ENCODE measurements around the gene UPP2. TPM values are rescaled to one million over a fixed set of nuclear protein-coding genes. Genes with fewer than 3 reads are reported as not detected.

The UPP2 gene
- total and polyA plus RNA-seq, 2 of the 13 experiments (the other 11 are each of a cell fraction or from before 2014, with no cell fraction given) = 0.07 to 0.28 TPM

DNA sequence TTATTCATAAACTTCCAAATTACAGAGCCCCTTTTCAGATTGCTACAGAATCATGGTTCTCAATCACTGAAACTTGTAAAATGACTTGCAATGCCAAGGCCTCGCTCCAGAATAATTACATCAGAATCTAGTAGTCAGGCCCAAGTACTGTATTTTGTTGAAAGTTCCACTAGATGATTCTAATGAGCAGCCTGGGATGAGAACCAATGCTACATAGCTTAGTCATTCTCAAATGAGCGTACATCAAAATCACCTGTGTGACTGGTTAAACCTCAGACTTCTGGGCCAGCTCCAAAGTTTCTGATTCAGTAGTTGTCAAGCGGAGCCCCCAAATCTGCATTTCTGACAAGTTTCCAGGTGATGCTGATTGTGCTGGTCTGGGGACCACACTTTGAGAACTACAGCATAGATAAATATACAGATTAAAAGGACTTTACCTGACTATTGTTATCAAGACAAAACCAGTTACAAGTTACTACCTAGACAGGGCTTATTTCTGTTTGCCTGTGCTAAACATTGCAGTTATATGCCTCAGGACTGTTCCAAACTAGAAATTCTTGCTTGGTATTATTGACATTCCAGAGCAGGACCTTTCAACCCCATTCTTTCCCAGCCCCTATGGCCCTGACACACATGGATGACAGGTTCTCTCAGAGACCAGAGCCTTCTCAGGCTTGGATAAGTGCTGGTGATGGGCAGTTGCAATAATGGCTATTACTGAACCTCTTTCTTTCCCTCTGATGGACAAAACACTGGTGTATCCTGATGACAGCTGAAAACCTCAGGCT lies 83.1 kb downstream of the UPP2 start (continued):
- TF ChIP-seq, protein P1, sequence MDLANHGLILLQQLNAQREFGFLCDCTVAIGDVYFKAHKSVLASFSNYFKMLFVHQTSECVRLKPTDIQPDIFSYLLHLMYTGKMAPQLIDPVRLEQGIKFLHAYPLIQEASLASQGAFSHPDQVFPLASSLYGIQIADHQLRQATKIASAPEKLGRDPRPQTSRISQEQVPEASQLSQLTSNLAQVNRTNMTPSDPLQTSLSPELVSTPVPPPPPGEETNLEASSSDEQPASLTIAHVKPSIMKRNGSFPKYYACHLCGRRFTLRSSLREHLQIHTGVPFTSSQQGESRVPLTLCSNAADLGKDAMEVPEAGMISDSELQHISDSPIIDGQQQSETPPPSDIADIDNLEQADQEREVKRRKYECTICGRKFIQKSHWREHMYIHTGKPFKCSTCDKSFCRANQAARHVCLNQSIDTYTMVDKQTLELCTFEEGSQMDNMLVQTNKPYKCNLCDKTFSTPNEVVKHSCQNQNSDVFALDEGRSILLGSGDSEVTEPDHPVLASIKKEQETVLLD (CRISPR knock-in tag; IDR thresholded peaks at IDR 0.05; ENCODE audit: low read depth) = no peak
- TF ChIP-seq ZNF337 (CRISPR knock-in tag; IDR thresholded peaks at IDR 0.05; ENCODE audit: borderline replicate concordance, low read depth) (0 out of 2 replicates have a peak, but pooled peaks have one; percentile 44), ZNF761 (CRISPR knock-in tag; conservative IDR thresholded peaks at IDR 0.05) (0 out of 2 replicates have a peak, but pooled peaks have one; percentile 41), KDM6A (CRISPR knock-in tag; IDR thresholded peaks at IDR 0.05; ENCODE audit: low read depth) (peak; percentile 66; the same call in 1 of the 2 replicates), ZNF503 (CRISPR knock-in tag; IDR thresholded peaks at IDR 0.05) (peak; percentile 60; the same call in 1 of the 2 replicates), RCOR2 (CRISPR knock-in tag; IDR thresholded peaks at IDR 0.05) (peak; percentile 82), FOSL2 (CRISPR knock-in tag; IDR thresholded peaks at IDR 0.05) (peak; percentile 71), BCL6 (CRISPR knock-in tag; IDR thresholded peaks at IDR 0.05) (peak; percentile 81), ZNF710 (CRISPR knock-in tag; IDR thresholded peaks at IDR 0.05; ENCODE audit: borderline replicate concordance) (peak; percentile 58; the same call in 1 of the 2 replicates), STAG1 (CRISPR knock-in tag; IDR thresholded peaks at IDR 0.05) (peak; percentile 26; the same call in 1 of the 2 replicates), HMG20B (CRISPR knock-in tag; conservative IDR thresholded peaks at IDR 0.05) (peak; percentile 65), FOXA1 (IDR thresholded peaks at IDR 0.05) (no peak), FOXA1 (CRISPR knock-in tag; IDR thresholded peaks at IDR 0.05) (peak; percentile 81), TCF7 (IDR thresholded peaks at IDR 0.05; ENCODE audit: low read depth) (peak; percentile 33), ZNF331 (CRISPR knock-in tag; IDR thresholded peaks at IDR 0.05) (peak; percentile 86)
- TF ChIP-seq, protein P2, sequence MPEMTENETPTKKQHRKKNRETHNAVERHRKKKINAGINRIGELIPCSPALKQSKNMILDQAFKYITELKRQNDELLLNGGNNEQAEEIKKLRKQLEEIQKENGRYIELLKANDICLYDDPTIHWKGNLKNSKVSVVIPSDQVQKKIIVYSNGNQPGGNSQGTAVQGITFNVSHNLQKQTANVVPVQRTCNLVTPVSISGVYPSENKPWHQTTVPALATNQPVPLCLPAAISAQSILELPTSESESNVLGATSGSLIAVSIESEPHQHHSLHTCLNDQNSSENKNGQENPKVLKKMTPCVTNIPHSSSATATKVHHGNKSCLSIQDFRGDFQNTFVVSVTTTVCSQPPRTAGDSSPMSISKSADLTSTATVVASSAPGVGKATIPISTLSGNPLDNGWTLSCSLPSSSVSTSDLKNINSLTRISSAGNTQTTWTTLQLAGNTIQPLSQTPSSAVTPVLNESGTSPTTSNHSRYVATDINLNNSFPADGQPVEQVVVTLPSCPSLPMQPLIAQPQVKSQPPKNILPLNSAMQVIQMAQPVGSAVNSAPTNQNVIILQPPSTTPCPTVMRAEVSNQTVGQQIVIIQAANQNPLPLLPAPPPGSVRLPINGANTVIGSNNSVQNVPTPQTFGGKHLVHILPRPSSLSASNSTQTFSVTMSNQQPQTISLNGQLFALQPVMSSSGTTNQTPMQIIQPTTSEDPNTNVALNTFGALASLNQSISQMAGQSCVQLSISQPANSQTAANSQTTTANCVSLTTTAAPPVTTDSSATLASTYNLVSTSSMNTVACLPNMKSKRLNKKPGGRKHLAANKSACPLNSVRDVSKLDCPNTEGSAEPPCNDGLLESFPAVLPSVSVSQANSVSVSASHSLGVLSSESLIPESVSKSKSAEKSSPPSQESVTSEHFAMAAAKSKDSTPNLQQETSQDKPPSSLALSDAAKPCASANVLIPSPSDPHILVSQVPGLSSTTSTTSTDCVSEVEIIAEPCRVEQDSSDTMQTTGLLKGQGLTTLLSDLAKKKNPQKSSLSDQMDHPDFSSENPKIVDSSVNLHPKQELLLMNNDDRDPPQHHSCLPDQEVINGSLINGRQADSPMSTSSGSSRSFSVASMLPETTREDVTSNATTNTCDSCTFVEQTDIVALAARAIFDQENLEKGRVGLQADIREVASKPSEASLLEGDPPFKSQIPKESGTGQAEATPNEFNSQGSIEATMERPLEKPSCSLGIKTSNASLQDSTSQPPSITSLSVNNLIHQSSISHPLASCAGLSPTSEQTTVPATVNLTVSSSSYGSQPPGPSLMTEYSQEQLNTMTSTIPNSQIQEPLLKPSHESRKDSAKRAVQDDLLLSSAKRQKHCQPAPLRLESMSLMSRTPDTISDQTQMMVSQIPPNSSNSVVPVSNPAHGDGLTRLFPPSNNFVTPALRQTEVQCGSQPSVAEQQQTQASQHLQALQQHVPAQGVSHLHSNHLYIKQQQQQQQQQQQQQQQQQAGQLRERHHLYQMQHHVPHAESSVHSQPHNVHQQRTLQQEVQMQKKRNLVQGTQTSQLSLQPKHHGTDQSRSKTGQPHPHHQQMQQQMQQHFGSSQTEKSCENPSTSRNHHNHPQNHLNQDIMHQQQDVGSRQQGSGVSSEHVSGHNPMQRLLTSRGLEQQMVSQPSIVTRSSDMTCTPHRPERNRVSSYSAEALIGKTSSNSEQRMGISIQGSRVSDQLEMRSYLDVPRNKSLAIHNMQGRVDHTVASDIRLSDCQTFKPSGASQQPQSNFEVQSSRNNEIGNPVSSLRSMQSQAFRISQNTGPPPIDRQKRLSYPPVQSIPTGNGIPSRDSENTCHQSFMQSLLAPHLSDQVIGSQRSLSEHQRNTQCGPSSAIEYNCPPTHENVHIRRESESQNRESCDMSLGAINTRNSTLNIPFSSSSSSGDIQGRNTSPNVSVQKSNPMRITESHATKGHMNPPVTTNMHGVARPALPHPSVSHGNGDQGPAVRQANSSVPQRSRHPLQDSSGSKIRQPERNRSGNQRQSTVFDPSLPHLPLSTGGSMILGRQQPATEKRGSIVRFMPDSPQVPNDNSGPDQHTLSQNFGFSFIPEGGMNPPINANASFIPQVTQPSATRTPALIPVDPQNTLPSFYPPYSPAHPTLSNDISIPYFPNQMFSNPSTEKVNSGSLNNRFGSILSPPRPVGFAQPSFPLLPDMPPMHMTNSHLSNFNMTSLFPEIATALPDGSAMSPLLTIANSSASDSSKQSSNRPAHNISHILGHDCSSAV (CRISPR knock-in tag; IDR thresholded peaks at IDR 0.05; ENCODE audit: borderline replicate concordance) = no peak
